ENCODE data around the gene BRK1. TPM values are rescaled to one million over a fixed set of nuclear protein-coding genes. Genes with fewer than 3 reads are reported as not detected.
"Not testable (repeated sequence)": the region's sequence is repeated elsewhere in the genome, so short reads cannot be mapped to it uniquely, and the experiment has no call there.

BRK1 gene
- total RNA-seq, 1 donor from 2014 or later, result 111 TPM

DNA sequence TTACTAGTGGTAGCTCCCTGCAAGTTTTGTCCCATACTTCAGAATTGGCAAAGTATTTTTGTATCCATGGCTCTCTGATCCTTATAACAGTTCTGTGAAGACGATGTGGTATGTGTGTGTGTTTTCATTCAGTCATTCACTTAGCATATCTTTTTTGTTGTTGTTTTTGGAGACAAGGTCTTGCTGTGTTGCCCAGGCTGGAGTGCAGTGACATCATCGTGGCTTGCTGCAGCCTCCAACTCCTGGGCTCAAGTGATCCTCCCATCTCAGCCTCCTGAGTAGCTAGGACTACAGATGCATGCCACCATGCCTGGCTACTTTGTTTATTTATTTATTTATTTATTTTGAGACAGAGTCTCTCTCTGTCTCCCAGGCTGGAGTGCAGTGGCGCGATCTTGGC, 60.7 kb downstream of the BRK1 start:
- not testable (repeated sequence) for DNase-seq (ENCODE audit: low spot score)

Other genes starting within 250 kb of the BRK1 start
- gene CIDEC, start 235.4 kb upstream of the BRK1 start, total RNA-seq, result 880 TPM
- gene JAGN1, start 225.1 kb upstream of the BRK1 start, total RNA-seq, result 49.8 TPM
- gene IL17RE, start 212.8 kb upstream of the BRK1 start, total RNA-seq, result 20.2 TPM
- gene IL17RC, start 198.6 kb upstream of the BRK1 start, total RNA-seq, result 28.8 TPM
- gene CRELD1, start 181.8 kb upstream of the BRK1 start, total RNA-seq, result 24.8 TPM
- gene PRRT3, start 163.3 kb upstream of the BRK1 start, total RNA-seq, result 1.6 TPM
- gene EMC3, start 128.8 kb upstream of the BRK1 start, total RNA-seq, result 143 TPM
- gene FANCD2, start 89.2 kb upstream of the BRK1 start, total RNA-seq, result 2.8 TPM
- not detected for gene FANCD2OS, start 7.4 kb upstream of the BRK1 start, total RNA-seq
- 34.3 TPM for gene VHL, start 26.1 kb downstream of the BRK1 start, total RNA-seq
- 4.7 TPM for gene IRAK2, start 49.2 kb downstream of the BRK1 start, total RNA-seq
- 34.7 TPM for gene TATDN2, start 132.8 kb downstream of the BRK1 start, total RNA-seq
- 2.1 TPM for gene GHRL, start 177.3 kb downstream of the BRK1 start, total RNA-seq
- 98.5 TPM for gene SEC13, start 205.4 kb downstream of the BRK1 start, total RNA-seq